C4-2B (cell line): ENCODE results near the gene FLRT1.

ENCODE experiments used
- CTCF ChIP-seq: fragments of 450-650 bp; conservative IDR thresholded peaks from 2 replicates; pipeline ENCODE4 v1.5.1; 2017; ENCODE audit warnings: mild to moderate bottlenecking
- ZFX ChIP-seq: fragments of 450-650 bp; IDR thresholded peaks from 2 replicates; pipeline ENCODE4 v1.6.1; 2017

DNA sequence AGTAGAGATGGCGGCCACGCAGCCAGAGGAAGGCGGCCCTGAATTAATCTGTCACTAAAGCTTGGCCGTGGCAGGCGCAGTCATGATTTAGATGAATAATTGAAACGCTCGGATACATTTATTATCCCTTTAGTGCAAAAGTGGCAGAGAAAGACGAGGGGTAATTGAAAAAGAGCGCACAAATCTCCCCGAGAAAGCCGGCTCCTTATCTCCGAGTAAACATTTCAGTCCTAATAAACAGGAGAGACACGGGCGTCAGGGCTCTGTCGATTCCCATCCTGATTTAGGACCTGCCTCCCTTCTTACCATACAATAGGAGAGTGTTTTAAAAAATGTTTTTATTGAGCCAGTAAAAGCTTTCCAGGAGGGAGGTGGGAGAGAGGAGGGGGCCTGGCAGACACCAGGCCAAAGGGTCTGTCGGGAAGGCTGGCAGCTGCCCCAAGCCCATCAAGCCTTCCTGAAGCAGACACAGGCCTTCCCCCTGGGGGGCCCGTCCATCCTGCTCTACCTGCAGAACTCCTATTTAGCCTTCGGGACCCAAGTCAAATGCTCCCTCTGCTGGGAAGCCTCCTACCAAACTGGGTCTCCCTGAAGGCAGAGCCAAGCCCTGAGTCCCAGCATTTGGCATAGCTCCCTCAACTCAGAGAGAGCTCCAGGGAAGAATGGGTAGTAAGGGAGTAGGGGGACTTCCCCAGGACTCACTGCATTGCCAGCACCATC, 26.7 kb upstream of the FLRT1 start:
- TF ChIP-seq CTCF (no peak), ZFX (no peak)
